Measurements from ENCODE around the gene BRWD1.

DNA sequence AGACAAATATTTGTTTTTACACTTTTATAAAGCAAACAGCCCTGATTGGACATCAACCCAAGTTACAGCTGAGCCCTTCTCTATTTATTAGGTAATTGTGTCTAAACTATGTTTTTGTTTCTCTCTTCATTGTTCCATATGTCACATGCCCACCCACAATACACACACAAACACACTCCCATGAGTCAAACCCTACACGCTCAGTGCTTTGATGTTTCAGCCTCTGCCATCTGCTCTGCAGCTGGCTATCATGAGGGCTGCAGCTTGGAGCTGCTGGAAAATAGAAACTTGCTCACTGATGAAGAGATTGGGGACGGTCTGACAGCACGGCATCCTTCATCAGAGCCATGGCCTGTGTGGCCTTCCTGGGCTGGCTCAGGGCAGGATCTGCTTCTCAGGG is 171.9 kb downstream of the BRWD1 start:
- TF ChIP-seq CTCF (IDR thresholded peaks at IDR 0.05) (no peak), EP300 (IDR thresholded peaks at IDR 0.05) (no peak), POLR2A (IDR thresholded peaks at IDR 0.05) (no peak), POLR2AphosphoS5 (IDR thresholded peaks at IDR 0.05) (no peak)

All from sigmoid colon (tissue), 4 donors.